Measurements from ENCODE around the gene SPPL2A. TPM values are rescaled to one million over a fixed set of nuclear protein-coding genes. Genes with fewer than 3 reads are reported as not detected.

Gene SPPL2A
- total RNA-seq, 1 experiment from 2014 or later, result 64.4 TPM

DNA sequence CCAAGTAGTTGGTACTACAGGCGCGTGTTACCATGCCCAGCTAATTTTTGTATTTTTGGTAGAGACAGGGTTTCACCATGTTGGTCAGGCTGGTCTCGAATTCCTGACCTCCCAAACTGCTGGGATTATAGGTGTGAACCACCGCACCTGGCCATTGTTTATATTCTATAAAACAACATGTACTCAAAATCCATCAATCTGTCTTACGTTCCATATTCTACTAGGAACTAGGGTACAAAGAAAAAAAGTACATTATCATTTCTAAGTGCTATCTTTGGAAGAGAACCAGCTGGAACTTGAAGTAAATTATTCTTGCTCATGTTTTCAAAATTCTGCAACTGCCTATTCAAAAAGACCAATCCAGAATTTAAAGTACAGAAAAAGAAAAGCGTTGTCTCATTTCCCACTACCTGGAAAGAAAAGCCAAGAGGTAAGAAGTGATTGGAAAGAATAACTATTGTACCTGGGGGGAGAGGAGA lies 15.2 kb downstream of the SPPL2A start:
- no peak for TF ChIP-seq CTCF (conservative IDR thresholded peaks at IDR 0.05)
- no peak overlapping the region for H3T11ph ChIP-seq (ENCODE audit: low read length)
- H3K23me2 ChIP-seq (ENCODE audit: insufficient read length, low read depth, low read length, poor library complexity, severe bottlenecking), result no peaks in the 10 kb centered on the region
- Mint-ChIP-seq H3K4me3 (no peak overlapping the region), H3K9me3 (no peaks in the 10 kb centered on the region), H3K27ac (no peak overlapping the region), H3K4me1 (no peaks in the 10 kb centered on the region), H3K27me3 (ENCODE audit: low read depth) (no peaks in the 10 kb centered on the region), H3K36me3 (ENCODE audit: insufficient read depth in 1 of 3, low read depth in 3 of 3) (peaks cover 2 to 20% (median 7%) of the 10 kb centered on the region in 3 experiments; a peak in 5 of 7 replicates)
- no peak overlapping the region for H3K23ac ChIP-seq (ENCODE audit: insufficient read length, low read depth, low read length)
- no peak overlapping the region for H2BK20ac ChIP-seq (ENCODE audit: low read depth, low read length, poor library complexity, severe bottlenecking)
- H3K4me1 ChIP-seq (ENCODE audit: insufficient read depth, low read length), result no peaks in the 10 kb centered on the region
- H3K9ac ChIP-seq (ENCODE audit: extremely low read depth, insufficient read length, low read length), result no peak overlapping the region
- H3K9me3 ChIP-seq (ENCODE audit: control insufficient read depth, low read depth, low read length), result no peaks in the 10 kb centered on the region
- H2BK120ac ChIP-seq (ENCODE audit: low read depth, low read length, poor library complexity, severe bottlenecking), result no peak overlapping the region
- H2AK5ac ChIP-seq (ENCODE audit: insufficient read length, low read length), result no peak overlapping the region
- H2BK5ac ChIP-seq (ENCODE audit: insufficient read length, low read length), result no peak overlapping the region
- no peak overlapping the region for H3K4ac ChIP-seq (ENCODE audit: low read depth, low read length)
- no peaks in the 10 kb centered on the region for H4K20me1 ChIP-seq (ENCODE audit: control insufficient read depth, insufficient read depth, insufficient read length)
- DNase-seq, result no peak
- H3K56ac ChIP-seq (ENCODE audit: insufficient read length, low read depth, low read length), result no peak overlapping the region
- H2BK15ac ChIP-seq (ENCODE audit: low read depth, low read length), result no peak overlapping the region
- no peak overlapping the region for H2BK12ac ChIP-seq (ENCODE audit: insufficient read length, low read depth, low read length)
- H3K79me2 ChIP-seq (ENCODE audit: insufficient read depth, low read length), result no peaks in the 10 kb centered on the region; the same call in 1 of the 2 replicates
- no peaks in the 10 kb centered on the region for H3K79me1 ChIP-seq (ENCODE audit: insufficient read depth, low read depth, low read length, poor library complexity, severe bottlenecking)
- no peak overlapping the region for H3K27ac ChIP-seq (ENCODE audit: insufficient read length, low read depth, low read length)
- no peaks in the 10 kb centered on the region for H3K27me3 ChIP-seq (ENCODE audit: insufficient read depth, low read length)
- no peak overlapping the region for H3K4me2 ChIP-seq (ENCODE audit: insufficient read depth, insufficient read length, low read length)
- H4K91ac ChIP-seq (ENCODE audit: insufficient read length, low read depth, low read length), result no peak overlapping the region
- no peak overlapping the region for H4K8ac ChIP-seq (replicated peaks; ENCODE audit: insufficient read length, low read depth, low read length)
- no peak overlapping the region for H3K18ac ChIP-seq (ENCODE audit: insufficient read length, low read depth, low read length)
- no peak overlapping the region for H3K14ac ChIP-seq (ENCODE audit: insufficient read depth, low read length)
- no peak overlapping the region for H4K5ac ChIP-seq (ENCODE audit: insufficient read length, low read depth, low read length)
- WGBS (ENCODE audit: extremely low coverage, insufficient read length, low lambda C conversion rate), result no CpG with 5 or more reads among the region's 6 CpGs
- H2AFZ ChIP-seq (ENCODE audit: low read length), result no peak overlapping the region
